K562 (cell line): ENCODE results near the gene HSPA1B. TPM values are rescaled to one million over a fixed set of nuclear protein-coding genes. Genes with fewer than 3 reads are reported as not detected.

Experiments
- HNRNPH1 ChIP-seq: fragments of 200-400 bp; formaldehyde crosslinking; optimal IDR thresholded peaks from 2 replicates; pipeline ENCODE3; 2017; ENCODE audit warnings: low read depth, mild to moderate bottlenecking, low read length, moderate library complexity
- NFE2 ChIP-seq: IDR thresholded peaks from 2 replicates; pipeline ENCODE4 v1.6.1; 2014; ENCODE audit warnings: antibody characterized with exemption, low read depth
- POLR3A ChIP-seq: IDR thresholded peaks from 2 replicates; pipeline ENCODE4 v1.6.1; 2011; ENCODE audit warnings: borderline replicate concordance, mild to moderate bottlenecking, moderate library complexity; ENCODE audit not compliant: insufficient read length, insufficient read depth; ENCODE audit errors: extremely low read depth
- POU5F1 ChIP-seq: fragments of 150-350 bp; IDR thresholded peaks from 2 replicates; pipeline ENCODE4 v1.6.1; 2014; ENCODE audit warnings: borderline replicate concordance, low read length, low read depth, mild to moderate bottlenecking; ENCODE audit not compliant: partially characterized antibody
- SAP30 ChIP-seq: fragments of 200-600 bp; sonication (generic); IDR thresholded peaks from 2 replicates; pipeline ENCODE4 v1.6.1; 2012; ENCODE audit warnings: borderline replicate concordance, low read depth, mild to moderate bottlenecking, moderate library complexity, low read length, control low read depth, inconsistent platforms; ENCODE audit not compliant: insufficient read depth, poor library complexity, severe bottlenecking
- TAL1 ChIP-seq: fragments of 450-650 bp; IDR thresholded peaks from 2 replicates; pipeline ENCODE4 v1.6.1; 2016; ENCODE audit warnings: mild to moderate bottlenecking
- ZNF217 ChIP-seq: sonication (generic); formaldehyde crosslinking; IDR thresholded peaks from 2 replicates; pipeline ENCODE4 v1.8.0; 2022; ENCODE audit warnings: mild to moderate bottlenecking, missing genetic modification reagents
- ZNF274 ChIP-seq: IDR thresholded peaks from 2 replicates; pipeline ENCODE4 v1.6.1; 2011; ENCODE audit warnings: low read depth, mild to moderate bottlenecking, low read length, moderate library complexity, borderline replicate concordance
- ZNF347 ChIP-seq: fragments of 450-650 bp; formaldehyde crosslinking; IDR thresholded peaks from 2 replicates; pipeline ENCODE4 v1.4.0; 2020; ENCODE audit warnings: low read depth, mild to moderate bottlenecking, moderate library complexity
- polyA plus RNA-seq, 8 experiments: library from polyadenylated mRNA; depleted of rRNA in 4 of 8; stranded (reverse) in 5 of 8; unstranded in 3 of 8; fragments of >200 nt; fragmentation: Nextera tagmentation in 2 of 8; fragmentation: Illumina TruSeq in 1 of 8; extraction: Ambion mirVana in 2 of 8; extraction: Trizol in 1 of 8; gene quantifications; 2 replicates each; pipeline versions ENCODE4 v1.2.1 to v1.2.3, GENCODE V29; 2011 to 2014; ENCODE audit warnings: inconsistent platforms in 1 of 8, missing spikeins in 1 of 8
- total RNA-seq, 7 experiments: library from RNA; depleted of rRNA in 6 of 7; stranded (reverse); fragments of >200 nt in 6 of 7; fragmentation: Illumina TruSeq in 2 of 7; extraction: Trizol in 2 of 7; gene quantifications; 2 replicates each; pipeline versions ENCODE4 v1.2.1 to v1.2.3, GENCODE V29; 2011 to 2021; ENCODE audit warnings: low replicate concordance in 1 of 7
- TF ChIP-seq, protein P1 (sequence below): fragments of 200-600 bp; sonication (generic); IDR thresholded peaks from one replicate; pipeline ENCODE4 v1.6.1; 2012; ENCODE audit warnings: mild to moderate bottlenecking, low read depth, low read length, inconsistent platforms
- TF ChIP-seq, protein P2 (sequence below): fragments of 250-450 bp; sonication (Bioruptor Pico); IDR thresholded peaks from 2 replicates; pipeline ENCODE4 v1.8.0; 2021; ENCODE audit warnings: borderline replicate concordance, mild to moderate bottlenecking, moderate library complexity; ENCODE audit not compliant: poor library complexity, severe bottlenecking
- TF ChIP-seq, protein P3 (sequence below): fragments of 450-650 bp; conservative IDR thresholded peaks from 2 replicates; pipeline ENCODE4 v1.6.1; 2016; ENCODE audit warnings: missing genetic modification characterization, low read depth, mild to moderate bottlenecking, control low read depth, missing compliant biosample characterization

The HSPA1B gene
- total and polyA plus RNA-seq, 9 of the 15 experiments (the other 6 are each of a cell fraction or from before 2014, with no cell fraction given) = 0.27 to 227 (median 51.2) TPM

DNA sequence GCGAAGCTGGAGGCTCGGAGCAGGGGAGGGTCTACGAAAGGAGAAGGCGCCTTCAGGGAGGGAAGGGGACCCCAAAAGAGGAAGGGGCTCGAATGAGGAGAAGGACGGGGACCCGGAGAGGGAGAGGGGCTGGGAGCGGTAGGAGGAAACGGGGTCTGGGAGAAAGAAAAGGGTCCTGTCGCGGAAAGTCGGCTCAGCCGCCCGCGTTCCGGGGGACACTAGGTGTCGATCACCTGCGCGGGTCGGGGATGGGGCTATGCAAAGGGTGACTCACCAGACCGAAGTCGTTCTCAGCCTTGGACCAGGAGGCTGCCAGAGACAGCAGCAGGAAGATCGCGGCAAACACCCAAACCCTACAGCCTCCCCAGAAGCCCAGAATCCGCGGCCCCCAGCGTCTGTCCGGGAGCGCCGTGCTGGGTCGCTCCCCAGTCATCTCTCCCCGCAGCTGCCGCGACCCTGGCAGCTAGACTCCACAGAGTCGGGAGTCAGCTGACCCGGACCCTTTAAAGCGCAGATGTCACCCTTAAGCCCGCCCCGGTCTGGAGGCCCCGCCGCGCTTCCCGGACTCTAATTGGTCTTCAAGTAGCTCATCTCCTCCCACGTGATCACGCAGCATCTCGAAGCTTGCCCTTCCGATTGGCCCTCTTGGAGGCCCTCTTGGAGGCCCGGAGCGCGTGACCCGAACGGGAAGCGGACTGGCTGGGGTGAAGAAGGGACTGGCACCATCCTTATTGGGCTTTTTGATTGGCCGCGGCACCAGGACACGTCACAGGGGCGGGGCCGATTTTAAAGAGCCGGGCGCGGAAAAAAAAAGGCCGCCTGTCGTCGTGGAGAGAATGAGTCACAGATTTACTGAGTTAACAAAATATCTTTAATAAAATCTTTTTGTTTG, 35.1 kb downstream of the HSPA1B start, which contains the start of gene NEU1 (continued):
- TF ChIP-seq, protein P1, sequence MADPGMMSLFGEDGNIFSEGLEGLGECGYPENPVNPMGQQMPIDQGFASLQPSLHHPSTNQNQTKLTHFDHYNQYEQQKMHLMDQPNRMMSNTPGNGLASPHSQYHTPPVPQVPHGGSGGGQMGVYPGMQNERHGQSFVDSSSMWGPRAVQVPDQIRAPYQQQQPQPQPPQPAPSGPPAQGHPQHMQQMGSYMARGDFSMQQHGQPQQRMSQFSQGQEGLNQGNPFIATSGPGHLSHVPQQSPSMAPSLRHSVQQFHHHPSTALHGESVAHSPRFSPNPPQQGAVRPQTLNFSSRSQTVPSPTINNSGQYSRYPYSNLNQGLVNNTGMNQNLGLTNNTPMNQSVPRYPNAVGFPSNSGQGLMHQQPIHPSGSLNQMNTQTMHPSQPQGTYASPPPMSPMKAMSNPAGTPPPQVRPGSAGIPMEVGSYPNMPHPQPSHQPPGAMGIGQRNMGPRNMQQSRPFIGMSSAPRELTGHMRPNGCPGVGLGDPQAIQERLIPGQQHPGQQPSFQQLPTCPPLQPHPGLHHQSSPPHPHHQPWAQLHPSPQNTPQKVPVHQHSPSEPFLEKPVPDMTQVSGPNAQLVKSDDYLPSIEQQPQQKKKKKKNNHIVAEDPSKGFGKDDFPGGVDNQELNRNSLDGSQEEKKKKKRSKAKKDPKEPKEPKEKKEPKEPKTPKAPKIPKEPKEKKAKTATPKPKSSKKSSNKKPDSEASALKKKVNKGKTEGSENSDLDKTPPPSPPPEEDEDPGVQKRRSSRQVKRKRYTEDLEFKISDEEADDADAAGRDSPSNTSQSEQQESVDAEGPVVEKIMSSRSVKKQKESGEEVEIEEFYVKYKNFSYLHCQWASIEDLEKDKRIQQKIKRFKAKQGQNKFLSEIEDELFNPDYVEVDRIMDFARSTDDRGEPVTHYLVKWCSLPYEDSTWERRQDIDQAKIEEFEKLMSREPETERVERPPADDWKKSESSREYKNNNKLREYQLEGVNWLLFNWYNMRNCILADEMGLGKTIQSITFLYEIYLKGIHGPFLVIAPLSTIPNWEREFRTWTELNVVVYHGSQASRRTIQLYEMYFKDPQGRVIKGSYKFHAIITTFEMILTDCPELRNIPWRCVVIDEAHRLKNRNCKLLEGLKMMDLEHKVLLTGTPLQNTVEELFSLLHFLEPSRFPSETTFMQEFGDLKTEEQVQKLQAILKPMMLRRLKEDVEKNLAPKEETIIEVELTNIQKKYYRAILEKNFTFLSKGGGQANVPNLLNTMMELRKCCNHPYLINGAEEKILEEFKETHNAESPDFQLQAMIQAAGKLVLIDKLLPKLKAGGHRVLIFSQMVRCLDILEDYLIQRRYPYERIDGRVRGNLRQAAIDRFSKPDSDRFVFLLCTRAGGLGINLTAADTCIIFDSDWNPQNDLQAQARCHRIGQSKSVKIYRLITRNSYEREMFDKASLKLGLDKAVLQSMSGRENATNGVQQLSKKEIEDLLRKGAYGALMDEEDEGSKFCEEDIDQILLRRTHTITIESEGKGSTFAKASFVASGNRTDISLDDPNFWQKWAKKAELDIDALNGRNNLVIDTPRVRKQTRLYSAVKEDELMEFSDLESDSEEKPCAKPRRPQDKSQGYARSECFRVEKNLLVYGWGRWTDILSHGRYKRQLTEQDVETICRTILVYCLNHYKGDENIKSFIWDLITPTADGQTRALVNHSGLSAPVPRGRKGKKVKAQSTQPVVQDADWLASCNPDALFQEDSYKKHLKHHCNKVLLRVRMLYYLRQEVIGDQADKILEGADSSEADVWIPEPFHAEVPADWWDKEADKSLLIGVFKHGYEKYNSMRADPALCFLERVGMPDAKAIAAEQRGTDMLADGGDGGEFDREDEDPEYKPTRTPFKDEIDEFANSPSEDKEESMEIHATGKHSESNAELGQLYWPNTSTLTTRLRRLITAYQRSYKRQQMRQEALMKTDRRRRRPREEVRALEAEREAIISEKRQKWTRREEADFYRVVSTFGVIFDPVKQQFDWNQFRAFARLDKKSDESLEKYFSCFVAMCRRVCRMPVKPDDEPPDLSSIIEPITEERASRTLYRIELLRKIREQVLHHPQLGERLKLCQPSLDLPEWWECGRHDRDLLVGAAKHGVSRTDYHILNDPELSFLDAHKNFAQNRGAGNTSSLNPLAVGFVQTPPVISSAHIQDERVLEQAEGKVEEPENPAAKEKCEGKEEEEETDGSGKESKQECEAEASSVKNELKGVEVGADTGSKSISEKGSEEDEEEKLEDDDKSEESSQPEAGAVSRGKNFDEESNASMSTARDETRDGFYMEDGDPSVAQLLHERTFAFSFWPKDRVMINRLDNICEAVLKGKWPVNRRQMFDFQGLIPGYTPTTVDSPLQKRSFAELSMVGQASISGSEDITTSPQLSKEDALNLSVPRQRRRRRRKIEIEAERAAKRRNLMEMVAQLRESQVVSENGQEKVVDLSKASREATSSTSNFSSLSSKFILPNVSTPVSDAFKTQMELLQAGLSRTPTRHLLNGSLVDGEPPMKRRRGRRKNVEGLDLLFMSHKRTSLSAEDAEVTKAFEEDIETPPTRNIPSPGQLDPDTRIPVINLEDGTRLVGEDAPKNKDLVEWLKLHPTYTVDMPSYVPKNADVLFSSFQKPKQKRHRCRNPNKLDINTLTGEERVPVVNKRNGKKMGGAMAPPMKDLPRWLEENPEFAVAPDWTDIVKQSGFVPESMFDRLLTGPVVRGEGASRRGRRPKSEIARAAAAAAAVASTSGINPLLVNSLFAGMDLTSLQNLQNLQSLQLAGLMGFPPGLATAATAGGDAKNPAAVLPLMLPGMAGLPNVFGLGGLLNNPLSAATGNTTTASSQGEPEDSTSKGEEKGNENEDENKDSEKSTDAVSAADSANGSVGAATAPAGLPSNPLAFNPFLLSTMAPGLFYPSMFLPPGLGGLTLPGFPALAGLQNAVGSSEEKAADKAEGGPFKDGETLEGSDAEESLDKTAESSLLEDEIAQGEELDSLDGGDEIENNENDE = no peak
- no peak for TF ChIP-seq ZNF217 (CRISPR knock-in tag)
- no peak for TF ChIP-seq POU5F1
- peak; percentile 100 for TF ChIP-seq SAP30
- TF ChIP-seq TAL1 = no peak
- TF ChIP-seq POLR3A = no peak
- TF ChIP-seq ZNF274 = no peak
- TF ChIP-seq, protein P2, sequence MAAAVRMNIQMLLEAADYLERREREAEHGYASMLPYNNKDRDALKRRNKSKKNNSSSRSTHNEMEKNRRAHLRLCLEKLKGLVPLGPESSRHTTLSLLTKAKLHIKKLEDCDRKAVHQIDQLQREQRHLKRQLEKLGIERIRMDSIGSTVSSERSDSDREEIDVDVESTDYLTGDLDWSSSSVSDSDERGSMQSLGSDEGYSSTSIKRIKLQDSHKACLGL (CRISPR knock-in tag) = no peak
- peak; percentile 45 for TF ChIP-seq NFE2
- TF ChIP-seq, protein P3, sequence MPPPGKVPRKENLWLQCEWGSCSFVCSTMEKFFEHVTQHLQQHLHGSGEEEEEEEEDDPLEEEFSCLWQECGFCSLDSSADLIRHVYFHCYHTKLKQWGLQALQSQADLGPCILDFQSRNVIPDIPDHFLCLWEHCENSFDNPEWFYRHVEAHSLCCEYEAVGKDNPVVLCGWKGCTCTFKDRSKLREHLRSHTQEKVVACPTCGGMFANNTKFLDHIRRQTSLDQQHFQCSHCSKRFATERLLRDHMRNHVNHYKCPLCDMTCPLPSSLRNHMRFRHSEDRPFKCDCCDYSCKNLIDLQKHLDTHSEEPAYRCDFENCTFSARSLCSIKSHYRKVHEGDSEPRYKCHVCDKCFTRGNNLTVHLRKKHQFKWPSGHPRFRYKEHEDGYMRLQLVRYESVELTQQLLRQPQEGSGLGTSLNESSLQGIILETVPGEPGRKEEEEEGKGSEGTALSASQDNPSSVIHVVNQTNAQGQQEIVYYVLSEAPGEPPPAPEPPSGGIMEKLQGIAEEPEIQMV (tag) = no peak
- TF ChIP-seq HNRNPH1 = no peak
- peak; percentile 32; the same call in 1 of the 2 replicates for TF ChIP-seq ZNF347 (CRISPR knock-in tag)
